GM19351 (cell line): ENCODE data around the gene YWHAE.
"Not testable (repeated sequence)": the region's sequence is repeated elsewhere in the genome, so short reads cannot be mapped to it uniquely, and the experiment has no call there.

Experiments
- ATAC-seq: cut with Tn5 transposase; IDR thresholded peaks from one replicate; pipeline ENCODE4 v1.9.1; 2021; ENCODE audit warnings: mild to moderate bottlenecking, moderate library complexity; ENCODE audit not compliant: unreplicated experiment

Gene YWHAE

GRCh38 chr17:1375615-1376014 lies 24.4 kb downstream of the YWHAE start:
- no peak for ATAC-seq

- ATAC-seq = no peak
Observed at GRCh38 chr17:1374431-1375177, 25.4 kb downstream of the YWHAE start.

GRCh38 chr17:1373707-1374237 lies 26.2 kb downstream of the YWHAE start:
- ATAC-seq = no peak

- ATAC-seq = no peak
Observed at GRCh38 chr17:1372618-1373017, 27.4 kb downstream of the YWHAE start.

GRCh38 chr17:1371893-1372590 lies 28.0 kb downstream of the YWHAE start:
- no peak for ATAC-seq

- ATAC-seq = no peak
Observed at GRCh38 chr17:1368588-1368987, 31.4 kb downstream of the YWHAE start.

GRCh38 chr17:1367351-1367745 lies 32.7 kb downstream of the YWHAE start:
- no peak for ATAC-seq

GRCh38 chr17:1366234-1366633 lies 33.8 kb downstream of the YWHAE start:
- no peak for ATAC-seq

- ATAC-seq = no peak
Observed at GRCh38 chr17:1365445-1366039, 34.5 kb downstream of the YWHAE start.

- ATAC-seq = no peak
Observed at GRCh38 chr17:1362964-1363363, 37.1 kb downstream of the YWHAE start.

- ATAC-seq = no peak
Observed at GRCh38 chr17:1362065-1362848, 37.8 kb downstream of the YWHAE start.

GRCh38 chr17:1360975-1361374 lies 39.0 kb downstream of the YWHAE start:
- ATAC-seq = no peak

GRCh38 chr17:1360315-1360714 lies 39.7 kb downstream of the YWHAE start:
- ATAC-seq = not testable (repeated sequence)

GRCh38 chr17:1354030-1354429 lies 46.0 kb downstream of the YWHAE start:
- ATAC-seq = no peak

- not testable (repeated sequence) for ATAC-seq
Observed at GRCh38 chr17:1352530-1352929, 47.5 kb downstream of the YWHAE start.

- no peak for ATAC-seq
Observed at GRCh38 chr17:1351971-1352370, 48.1 kb downstream of the YWHAE start.

- no peak for ATAC-seq
Observed at GRCh38 chr17:1351275-1351674, 48.7 kb downstream of the YWHAE start.

- no peak for ATAC-seq
Observed at GRCh38 chr17:1347589-1348323, 52.3 kb downstream of the YWHAE start.

- ATAC-seq = no peak
Observed at GRCh38 chr17:1344521-1344920, 55.5 kb downstream of the YWHAE start.

- no peak for ATAC-seq
Observed at GRCh38 chr17:1343554-1343953, 56.5 kb downstream of the YWHAE start.
